Epithelial cell of alveolus of lung (primary cell): ENCODE data around the gene CPLANE2. TPM values are rescaled to one million over a fixed set of nuclear protein-coding genes. Genes with fewer than 3 reads are reported as not detected.

Source experiments
- total RNA-seq: library from RNA; depleted of rRNA; stranded (reverse); fragments of >200 nt; gene quantifications from 2 replicates; pipeline ENCODE4 v1.2.1, GENCODE V29; 2015

Gene CPLANE2, protein sequence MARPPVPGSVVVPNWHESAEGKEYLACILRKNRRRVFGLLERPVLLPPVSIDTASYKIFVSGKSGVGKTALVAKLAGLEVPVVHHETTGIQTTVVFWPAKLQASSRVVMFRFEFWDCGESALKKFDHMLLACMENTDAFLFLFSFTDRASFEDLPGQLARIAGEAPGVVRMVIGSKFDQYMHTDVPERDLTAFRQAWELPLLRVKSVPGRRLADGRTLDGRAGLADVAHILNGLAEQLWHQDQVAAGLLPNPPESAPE
- total RNA-seq, result 3.6 and 11.4 TPM in 2 replicates

DNA sequence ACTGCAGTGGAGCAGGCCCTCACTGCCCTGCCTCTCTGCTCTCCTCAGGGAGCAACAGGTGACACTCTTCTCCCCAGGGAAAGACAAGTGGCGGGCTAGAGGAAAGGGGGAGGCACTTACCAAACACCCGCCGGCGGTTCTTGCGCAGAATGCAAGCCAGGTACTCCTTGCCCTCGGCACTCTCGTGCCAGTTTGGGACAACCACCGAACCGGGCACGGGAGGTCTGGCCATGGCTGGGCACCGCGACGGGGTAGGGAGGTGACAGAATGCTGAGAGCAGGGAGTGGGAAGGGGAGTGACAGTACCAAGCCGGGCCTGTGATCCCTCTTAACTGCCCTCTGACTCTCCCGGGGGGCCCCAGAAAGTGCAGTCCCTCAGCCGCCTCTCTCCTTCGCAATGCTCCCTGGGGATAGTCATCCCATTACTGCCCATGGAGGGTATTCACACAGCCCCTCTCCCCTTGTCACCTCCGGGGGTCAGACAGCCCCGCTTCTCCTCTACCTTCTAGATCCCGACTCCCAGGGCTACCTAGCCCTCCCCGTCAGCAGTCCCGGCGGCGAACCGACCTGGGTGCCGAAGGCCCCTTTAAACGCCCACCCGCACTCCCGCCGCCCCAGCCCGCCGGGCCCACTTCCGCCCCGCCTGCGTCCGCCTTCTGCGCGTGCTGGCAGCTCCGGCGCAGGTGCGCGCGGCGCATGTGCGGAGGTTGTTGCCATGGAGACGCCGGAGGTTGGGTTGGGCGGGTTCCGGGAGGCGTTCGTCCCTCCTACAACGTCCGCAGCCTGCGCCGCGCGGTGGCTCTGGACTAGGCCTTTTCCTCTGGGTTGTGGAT, at the start of gene CPLANE2:
Gene CPLANE2 (minus strand): TSS at position 673 of the 832 bp plus-strand sequence. CDS start 441 bp downstream, at position 232.

DNA sequence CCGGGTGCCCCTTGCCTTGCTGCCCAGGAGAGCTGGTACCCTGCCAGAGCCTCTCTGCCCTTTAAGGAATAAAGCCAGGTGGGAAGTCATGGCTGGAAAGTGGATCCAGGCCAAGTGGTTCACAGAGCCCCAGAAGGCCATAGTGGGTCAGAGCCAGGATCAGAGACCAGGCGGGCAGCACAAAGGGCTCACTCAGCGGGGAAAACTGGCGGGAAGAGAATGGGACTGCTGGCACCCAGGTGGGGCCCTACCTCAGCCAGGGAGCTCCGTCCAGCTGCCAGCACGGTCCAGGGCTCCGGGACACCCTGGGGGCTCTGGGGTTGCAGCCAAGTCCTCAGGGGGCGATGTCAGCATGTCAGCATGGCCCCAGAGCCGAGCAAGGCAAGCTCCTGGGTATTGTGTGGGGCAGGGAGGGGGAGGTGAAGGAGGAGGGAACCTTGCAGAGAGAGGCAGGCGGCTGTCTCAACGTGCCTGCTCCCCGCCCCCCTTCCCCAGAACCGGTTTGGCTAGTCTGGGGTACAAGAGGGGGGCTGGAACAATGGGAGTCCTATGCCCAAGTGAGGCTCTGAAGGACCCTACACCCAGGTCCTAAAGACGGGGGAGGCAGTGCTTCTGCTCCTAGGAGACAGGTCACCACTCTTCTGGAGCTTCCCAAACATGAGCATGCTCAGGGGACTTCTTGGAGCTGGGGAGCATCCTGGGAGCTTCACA, 24.6 kb downstream of the CPLANE2 start, which contains the start of gene ARHGEF19:
Gene ARHGEF19 (minus strand): TSS at position 402 of the 711 bp plus-strand sequence. CDS start 3,598 bp downstream, outside the sequence.

Other genes starting within 250 kb of the CPLANE2 start
- not detected in 2 replicates for gene SRARP, start 232.9 kb downstream of the CPLANE2 start, total RNA-seq
- gene HSPB7, start 219.1 kb downstream of the CPLANE2 start, total RNA-seq, result 0.26 and 0.32 TPM in 2 replicates
- gene CLCNKA, start 215.1 kb downstream of the CPLANE2 start, total RNA-seq, result not detected in 2 replicates
- not detected in 2 replicates for gene CLCNKB, start 193.4 kb downstream of the CPLANE2 start, total RNA-seq
- not detected in 2 replicates for gene FAM131C, start 163.5 kb downstream of the CPLANE2 start, total RNA-seq
- 14.9 and 52.8 TPM in 2 replicates for gene EPHA2, start 81.1 kb downstream of the CPLANE2 start, total RNA-seq
- gene ARHGEF19, start 24.5 kb downstream of the CPLANE2 start, total RNA-seq, result 9.4 and 13.3 TPM in 2 replicates
- 21.1 and 24.4 TPM in 2 replicates for gene FBXO42, start 115.3 kb upstream of the CPLANE2 start, total RNA-seq
- 71.1 and 76.2 TPM in 2 replicates for gene SZRD1, start 130.1 kb upstream of the CPLANE2 start, total RNA-seq
- not detected in 2 replicates for gene SPATA21, start 200.2 kb upstream of the CPLANE2 start, total RNA-seq
- gene NECAP2, start 203.5 kb upstream of the CPLANE2 start, total RNA-seq, result 54.7 and 91.0 TPM in 2 replicates